ENCODE results near the gene CTRB2. TPM values are rescaled to one million over a fixed set of nuclear protein-coding genes. Genes with fewer than 3 reads are reported as not detected.
"Not testable (repeated sequence)": the region's sequence is repeated elsewhere in the genome, so short reads cannot be mapped to it uniquely, and the experiment has no call there.

CTRB2 gene
- total and polyA plus RNA-seq, 2 donors from 2014 or later: not detected

DNA sequence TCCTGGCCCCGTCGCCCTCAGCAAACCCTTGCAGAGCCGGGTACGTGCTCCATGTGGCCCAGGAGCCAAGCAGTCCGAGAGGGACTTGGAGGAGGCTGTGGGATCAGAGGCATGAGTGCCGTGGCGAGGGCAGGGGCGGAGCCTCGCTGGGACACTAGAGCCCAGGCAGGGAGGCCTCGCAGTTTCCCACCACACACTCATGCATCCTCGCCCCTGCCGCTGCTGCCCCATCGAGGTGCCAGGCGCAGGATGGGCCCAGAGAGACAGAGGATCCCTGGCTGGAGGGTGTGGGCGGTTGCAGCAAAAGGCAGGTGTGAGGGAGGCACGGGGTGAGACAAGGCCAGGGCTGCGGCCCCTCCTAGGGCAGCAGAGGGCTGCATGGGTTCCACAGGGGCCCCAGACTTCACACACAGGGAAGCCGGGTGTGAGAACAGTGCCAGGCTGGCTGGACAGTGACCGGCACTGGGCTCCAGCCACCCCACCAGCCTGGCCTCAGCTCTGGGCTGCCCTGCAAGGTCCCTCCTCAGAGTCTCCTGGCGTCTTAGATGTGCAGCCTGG is 36.8 kb upstream of the CTRB2 start:
- TF ChIP-seq, protein P1, sequence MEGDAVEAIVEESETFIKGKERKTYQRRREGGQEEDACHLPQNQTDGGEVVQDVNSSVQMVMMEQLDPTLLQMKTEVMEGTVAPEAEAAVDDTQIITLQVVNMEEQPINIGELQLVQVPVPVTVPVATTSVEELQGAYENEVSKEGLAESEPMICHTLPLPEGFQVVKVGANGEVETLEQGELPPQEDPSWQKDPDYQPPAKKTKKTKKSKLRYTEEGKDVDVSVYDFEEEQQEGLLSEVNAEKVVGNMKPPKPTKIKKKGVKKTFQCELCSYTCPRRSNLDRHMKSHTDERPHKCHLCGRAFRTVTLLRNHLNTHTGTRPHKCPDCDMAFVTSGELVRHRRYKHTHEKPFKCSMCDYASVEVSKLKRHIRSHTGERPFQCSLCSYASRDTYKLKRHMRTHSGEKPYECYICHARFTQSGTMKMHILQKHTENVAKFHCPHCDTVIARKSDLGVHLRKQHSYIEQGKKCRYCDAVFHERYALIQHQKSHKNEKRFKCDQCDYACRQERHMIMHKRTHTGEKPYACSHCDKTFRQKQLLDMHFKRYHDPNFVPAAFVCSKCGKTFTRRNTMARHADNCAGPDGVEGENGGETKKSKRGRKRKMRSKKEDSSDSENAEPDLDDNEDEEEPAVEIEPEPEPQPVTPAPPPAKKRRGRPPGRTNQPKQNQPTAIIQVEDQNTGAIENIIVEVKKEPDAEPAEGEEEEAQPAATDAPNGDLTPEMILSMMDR (IDR thresholded peaks at IDR 0.05; ENCODE audit: borderline replicate concordance, extremely low read depth, insufficient read depth): no peak
- intact Hi-C loops (cut with DNase I): no loop called here
- H3K27me3 ChIP-seq (ENCODE audit: control insufficient read depth, insufficient read depth, low read length): no peaks in the 10 kb centered on the region
- H3K4me3 ChIP-seq (ENCODE audit: low read length in 3 of 3): no peak overlapping the region
- peak overlapping the region in 1 of 3 donors; percentile 84 for H3K9ac ChIP-seq (ENCODE audit: low read length in 3 of 3)
- peaks cover 0 to 67% (median 53%) of the 10 kb centered on the region in 3 donors for H3K4me1 ChIP-seq (ENCODE audit: control insufficient read depth in 2 of 3, insufficient read depth in 2 of 3, low read depth in 1 of 3, low read length in 3 of 3)
- peaks cover 5 to 33% (median 16%) of the 10 kb centered on the region in 3 donors for H3K36me3 ChIP-seq (ENCODE audit: control insufficient read depth in 2 of 3, insufficient read depth in 3 of 3, low read length in 3 of 3)
- no peak for FAIRE-seq
- H3K9me3 ChIP-seq (ENCODE audit: control insufficient read depth in 2 of 3, insufficient read depth in 1 of 3, low read length in 3 of 3): no peaks in the 10 kb centered on the region
- H3K27ac ChIP-seq (ENCODE audit: low read depth in 2 of 2, low read length in 2 of 2): peak overlapping the region; percentile 93 to 97
- no peak for DNase-seq

DNA sequence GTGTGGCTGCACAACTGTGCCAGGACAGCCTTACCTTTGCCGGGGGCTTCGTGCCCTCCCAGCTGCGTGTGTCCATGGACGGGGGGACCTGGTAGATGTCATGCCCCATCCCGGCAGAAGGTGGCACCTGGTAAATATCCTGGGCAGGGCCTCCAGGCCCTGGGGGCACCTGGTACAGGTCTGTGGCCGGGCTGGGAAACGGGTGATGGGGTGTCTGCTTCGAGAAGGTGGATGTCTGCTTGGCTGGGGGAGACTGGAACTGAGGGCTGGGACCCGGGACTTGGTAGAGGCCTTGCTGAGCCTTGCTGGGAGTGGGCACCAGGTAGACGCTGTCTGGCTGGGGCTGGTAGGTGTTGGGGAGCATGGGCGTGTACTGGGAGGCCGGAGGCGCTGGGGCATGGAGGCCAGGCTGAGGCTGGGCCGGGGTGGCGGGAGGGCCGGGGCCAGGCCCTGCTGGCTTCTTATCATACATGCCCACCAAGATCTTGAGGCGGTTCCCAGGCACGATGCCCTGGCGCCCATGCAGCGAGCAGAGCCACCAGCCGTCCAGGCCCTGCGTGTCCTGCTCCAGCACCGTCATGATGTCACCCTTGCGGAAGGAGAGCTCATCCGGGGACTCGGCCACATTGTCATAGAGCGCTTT is 35.6 kb upstream of the CTRB2 start:
- DNase-seq; H3K9me3 ChIP-seq (ENCODE audit: control insufficient read depth in 2 of 3, insufficient read depth in 1 of 3, low read length in 3 of 3); H3K27ac ChIP-seq (ENCODE audit: low read depth in 2 of 2, low read length in 2 of 2); intact Hi-C loops (cut with DNase I); H3K4me3 ChIP-seq (ENCODE audit: low read length in 3 of 3); H3K9ac ChIP-seq (ENCODE audit: low read length in 3 of 3); FAIRE-seq; H3K27me3 ChIP-seq (ENCODE audit: control insufficient read depth, insufficient read depth, low read length): not testable (repeated sequence)
- peaks cover 5 to 33% (median 16%) of the 10 kb centered on the region in 3 donors for H3K36me3 ChIP-seq (ENCODE audit: control insufficient read depth in 2 of 3, insufficient read depth in 3 of 3, low read length in 3 of 3)
- H3K4me1 ChIP-seq (ENCODE audit: control insufficient read depth in 2 of 3, insufficient read depth in 2 of 3, low read depth in 1 of 3, low read length in 3 of 3): peaks cover 0 to 60% (median 43%) of the 10 kb centered on the region in 3 donors

DNA sequence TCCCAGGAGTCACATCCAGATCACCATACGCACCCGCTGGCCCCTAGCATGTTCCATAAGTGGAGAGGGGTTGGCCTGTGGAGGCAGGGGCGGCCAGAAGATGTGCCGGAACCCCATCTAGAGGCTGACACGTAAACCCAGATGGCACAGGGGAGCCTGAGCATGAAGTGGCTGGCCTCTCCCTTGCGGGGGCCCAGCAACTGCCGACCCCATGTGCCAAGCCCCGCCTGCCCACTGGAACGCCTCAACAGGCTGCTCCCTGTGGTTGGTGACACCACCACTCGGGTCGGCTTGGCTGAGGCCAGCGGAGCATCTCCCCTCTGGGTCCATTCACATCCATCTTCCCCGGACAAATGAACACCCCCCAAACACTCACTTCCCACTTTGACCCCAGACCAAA is 35.0 kb upstream of the CTRB2 start:
- FAIRE-seq (no peak), DNase-seq (no peak)
- H3K9ac ChIP-seq (ENCODE audit: low read length in 3 of 3): no peak overlapping the region
- H3K9me3 ChIP-seq (ENCODE audit: control insufficient read depth in 2 of 3, insufficient read depth in 1 of 3, low read length in 3 of 3): no peaks in the 10 kb centered on the region
- peaks cover 5 to 33% (median 16%) of the 10 kb centered on the region in 3 donors for H3K36me3 ChIP-seq (ENCODE audit: control insufficient read depth in 2 of 3, insufficient read depth in 3 of 3, low read length in 3 of 3)
- H3K27ac ChIP-seq (ENCODE audit: low read depth in 2 of 2, low read length in 2 of 2): no peak overlapping the region
- H3K4me1 ChIP-seq (ENCODE audit: control insufficient read depth in 2 of 3, insufficient read depth in 2 of 3, low read depth in 1 of 3, low read length in 3 of 3): peaks cover 0 to 54% (median 37%) of the 10 kb centered on the region in 3 donors
- intact Hi-C loops (cut with DNase I): no loop called here
- TF ChIP-seq, protein P1 (IDR thresholded peaks at IDR 0.05; ENCODE audit: borderline replicate concordance, extremely low read depth, insufficient read depth): no peak
- no peak overlapping the region for H3K4me3 ChIP-seq (ENCODE audit: low read length in 3 of 3)
- H3K27me3 ChIP-seq (ENCODE audit: control insufficient read depth, insufficient read depth, low read length): no peaks in the 10 kb centered on the region

DNA sequence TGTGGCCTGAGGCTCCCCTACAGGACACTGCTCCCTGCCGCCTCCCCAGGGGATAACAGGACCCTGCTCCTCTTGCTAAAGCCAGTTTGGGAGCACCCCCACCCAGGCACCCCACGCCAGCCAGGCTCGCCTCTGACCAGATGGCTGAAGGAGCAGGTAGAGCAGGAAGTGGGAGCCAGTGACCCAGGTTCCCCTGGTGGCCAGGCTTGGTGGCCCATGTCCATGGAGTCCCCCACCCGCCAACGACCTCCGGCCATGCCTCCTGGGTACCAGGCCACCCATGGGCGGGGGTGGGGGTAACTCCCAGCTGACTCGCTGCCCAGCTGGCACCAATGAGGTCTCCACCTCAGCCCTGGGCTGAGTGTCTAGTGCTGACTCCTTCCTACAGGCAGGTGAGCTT is 34.5 kb upstream of the CTRB2 start:
- intact Hi-C loops (cut with DNase I): no loop called here
- H3K4me1 ChIP-seq (ENCODE audit: control insufficient read depth in 2 of 3, insufficient read depth in 2 of 3, low read depth in 1 of 3, low read length in 3 of 3): peaks cover 0 to 49% (median 33%) of the 10 kb centered on the region in 3 donors
- FAIRE-seq: no peak
- no peak overlapping the region for H3K27ac ChIP-seq (ENCODE audit: low read depth in 2 of 2, low read length in 2 of 2)
- H3K36me3 ChIP-seq (ENCODE audit: control insufficient read depth in 2 of 3, insufficient read depth in 3 of 3, low read length in 3 of 3): peaks cover 5 to 36% (median 16%) of the 10 kb centered on the region in 3 donors
- TF ChIP-seq, protein P1 (IDR thresholded peaks at IDR 0.05; ENCODE audit: borderline replicate concordance, extremely low read depth, insufficient read depth): no peak
- no peaks in the 10 kb centered on the region for H3K9me3 ChIP-seq (ENCODE audit: control insufficient read depth in 2 of 3, insufficient read depth in 1 of 3, low read length in 3 of 3)
- no peak overlapping the region for H3K9ac ChIP-seq (ENCODE audit: low read length in 3 of 3)
- peak in 1 of 5 donors; percentile 74 for DNase-seq
- H3K27me3 ChIP-seq (ENCODE audit: control insufficient read depth, insufficient read depth, low read length): no peaks in the 10 kb centered on the region
- no peak overlapping the region for H3K4me3 ChIP-seq (ENCODE audit: low read length in 3 of 3)

DNA sequence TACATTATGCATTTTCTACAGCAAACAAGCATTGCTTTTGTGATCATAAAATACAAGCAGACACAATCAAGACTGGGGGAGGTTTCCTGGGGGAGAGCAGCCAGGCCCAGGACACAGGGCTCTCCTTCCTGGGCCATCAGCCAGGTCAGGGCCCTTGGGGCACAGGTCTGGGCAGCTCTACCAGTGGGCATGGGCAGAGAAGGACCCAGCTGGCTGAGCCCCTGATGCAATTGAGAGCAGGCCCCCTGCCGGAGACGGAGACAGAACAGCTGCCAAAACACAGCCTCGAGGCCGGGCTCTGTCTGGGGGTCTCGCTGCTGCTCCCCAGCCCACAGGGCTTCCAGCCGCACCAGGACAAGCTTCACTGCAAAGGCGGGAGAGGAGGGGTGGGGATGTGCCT is 33.7 kb upstream of the CTRB2 start:
- H3K27me3 ChIP-seq (ENCODE audit: control insufficient read depth, insufficient read depth, low read length); H3K27ac ChIP-seq (ENCODE audit: low read depth in 2 of 2, low read length in 2 of 2); H3K9ac ChIP-seq (ENCODE audit: low read length in 3 of 3); H3K9me3 ChIP-seq (ENCODE audit: control insufficient read depth in 2 of 3, insufficient read depth in 1 of 3, low read length in 3 of 3); intact Hi-C loops (cut with DNase I); FAIRE-seq; H3K4me3 ChIP-seq (ENCODE audit: low read length in 3 of 3): not testable (repeated sequence)
- peaks cover 0 to 43% (median 25%) of the 10 kb centered on the region in 3 donors for H3K4me1 ChIP-seq (ENCODE audit: control insufficient read depth in 2 of 3, insufficient read depth in 2 of 3, low read depth in 1 of 3, low read length in 3 of 3)
- DNase-seq: peak in 1 of 5 donors; percentile 64
- H3K36me3 ChIP-seq (ENCODE audit: control insufficient read depth in 2 of 3, insufficient read depth in 3 of 3, low read length in 3 of 3): peaks cover 5 to 42% (median 20%) of the 10 kb centered on the region in 3 donors

Data from kidney (tissue), 14 donors.